HepG2 (cell line): ENCODE measurements around the gene AMZ1. TPM values are rescaled to one million over a fixed set of nuclear protein-coding genes. Genes with fewer than 3 reads are reported as not detected.

Source experiments
- HNRNPK ChIP-seq: fragments of 200-400 bp; formaldehyde crosslinking; IDR thresholded peaks from 2 replicates; pipeline ENCODE4 v1.6.1; 2018; ENCODE audit warnings: low read length, low read depth, moderate library complexity, mild to moderate bottlenecking; ENCODE audit not compliant: poor library complexity, severe bottlenecking
- PHF20 ChIP-seq: sonication (generic); formaldehyde crosslinking; IDR thresholded peaks from 2 replicates; pipeline ENCODE4 v1.5.0; 2020; ENCODE audit warnings: mild to moderate bottlenecking, missing genetic modification reagents
- SNRNP70 ChIP-seq: fragments of 200-400 bp; formaldehyde crosslinking; IDR thresholded peaks from 2 replicates; pipeline ENCODE4 v1.6.1; 2017; ENCODE audit warnings: mild to moderate bottlenecking, low read depth, low read length, moderate library complexity
- ZNF510 ChIP-seq: sonication (generic); formaldehyde crosslinking; IDR thresholded peaks from 2 replicates; pipeline ENCODE4 v1.4.0; 2020; ENCODE audit warnings: low read depth, mild to moderate bottlenecking, missing genetic modification reagents
- ZNF709 ChIP-seq: sonication (generic); formaldehyde crosslinking; IDR thresholded peaks from 2 replicates; pipeline ENCODE4 v1.5.0; 2020; ENCODE audit warnings: mild to moderate bottlenecking, missing genetic modification reagents
- polyA plus RNA-seq, 8 experiments: library from polyadenylated mRNA; depleted of rRNA in 3 of 8; stranded (reverse) in 7 of 8; unstranded in 1 of 8; fragments of >200 nt; fragmentation: Illumina TruSeq in 4 of 8; extraction: Trizol in 4 of 8; gene quantifications; 2 replicates each; pipeline versions ENCODE4 v1.2.1 to v1.2.3, GENCODE V29; 2011 to 2016; ENCODE audit warnings: low read depth in 4 of 8, missing spikeins in 1 of 8, mixed read lengths in 1 of 8; ENCODE audit not compliant: insufficient read depth in 1 of 8
- total RNA-seq, 5 experiments: library from RNA; depleted of rRNA; stranded (reverse); fragments of >200 nt; fragmentation: Illumina TruSeq; extraction: Trizol; gene quantifications; 2 replicates each; pipeline ENCODE4 v1.2.3, GENCODE V29; 2016; ENCODE audit warnings: low read depth in 1 of 5
- TF ChIP-seq, protein P1 (sequence below): sonication (generic); formaldehyde crosslinking; IDR thresholded peaks from 2 replicates; pipeline ENCODE4 v1.5.1; 2020; ENCODE audit warnings: mild to moderate bottlenecking, missing genetic modification reagents, borderline replicate concordance
- TF ChIP-seq, protein P2 (sequence below): IDR thresholded peaks from 2 replicates; pipeline ENCODE4 v1.4.0; 2020; ENCODE audit warnings: mild to moderate bottlenecking, missing genetic modification reagents

AMZ1 gene
- total and polyA plus RNA-seq, 2 of the 13 experiments (the other 11 are each of a cell fraction or from before 2014, with no cell fraction given), result 0.03 TPM; not detected in 1

DNA sequence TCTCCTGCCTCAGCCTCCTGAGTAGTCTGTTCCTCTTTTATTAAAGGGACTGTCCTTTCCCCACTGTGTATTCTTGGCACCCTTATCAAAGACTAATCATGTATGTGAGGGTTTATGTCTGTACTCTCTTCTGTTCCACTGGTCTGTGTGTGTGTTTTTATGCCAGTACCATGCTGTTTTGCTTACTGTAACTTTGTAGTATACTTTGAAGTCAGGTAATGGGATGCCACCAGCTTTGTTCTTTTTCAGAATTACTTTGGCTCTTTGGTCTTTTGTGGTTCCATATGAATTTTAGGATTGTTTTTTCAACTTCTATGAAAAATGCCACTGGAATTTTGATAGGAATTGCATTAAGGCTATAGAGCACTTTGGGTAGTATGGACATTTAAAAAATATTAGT, 14.1 kb upstream of the AMZ1 start (continued):
- TF ChIP-seq, protein P1, sequence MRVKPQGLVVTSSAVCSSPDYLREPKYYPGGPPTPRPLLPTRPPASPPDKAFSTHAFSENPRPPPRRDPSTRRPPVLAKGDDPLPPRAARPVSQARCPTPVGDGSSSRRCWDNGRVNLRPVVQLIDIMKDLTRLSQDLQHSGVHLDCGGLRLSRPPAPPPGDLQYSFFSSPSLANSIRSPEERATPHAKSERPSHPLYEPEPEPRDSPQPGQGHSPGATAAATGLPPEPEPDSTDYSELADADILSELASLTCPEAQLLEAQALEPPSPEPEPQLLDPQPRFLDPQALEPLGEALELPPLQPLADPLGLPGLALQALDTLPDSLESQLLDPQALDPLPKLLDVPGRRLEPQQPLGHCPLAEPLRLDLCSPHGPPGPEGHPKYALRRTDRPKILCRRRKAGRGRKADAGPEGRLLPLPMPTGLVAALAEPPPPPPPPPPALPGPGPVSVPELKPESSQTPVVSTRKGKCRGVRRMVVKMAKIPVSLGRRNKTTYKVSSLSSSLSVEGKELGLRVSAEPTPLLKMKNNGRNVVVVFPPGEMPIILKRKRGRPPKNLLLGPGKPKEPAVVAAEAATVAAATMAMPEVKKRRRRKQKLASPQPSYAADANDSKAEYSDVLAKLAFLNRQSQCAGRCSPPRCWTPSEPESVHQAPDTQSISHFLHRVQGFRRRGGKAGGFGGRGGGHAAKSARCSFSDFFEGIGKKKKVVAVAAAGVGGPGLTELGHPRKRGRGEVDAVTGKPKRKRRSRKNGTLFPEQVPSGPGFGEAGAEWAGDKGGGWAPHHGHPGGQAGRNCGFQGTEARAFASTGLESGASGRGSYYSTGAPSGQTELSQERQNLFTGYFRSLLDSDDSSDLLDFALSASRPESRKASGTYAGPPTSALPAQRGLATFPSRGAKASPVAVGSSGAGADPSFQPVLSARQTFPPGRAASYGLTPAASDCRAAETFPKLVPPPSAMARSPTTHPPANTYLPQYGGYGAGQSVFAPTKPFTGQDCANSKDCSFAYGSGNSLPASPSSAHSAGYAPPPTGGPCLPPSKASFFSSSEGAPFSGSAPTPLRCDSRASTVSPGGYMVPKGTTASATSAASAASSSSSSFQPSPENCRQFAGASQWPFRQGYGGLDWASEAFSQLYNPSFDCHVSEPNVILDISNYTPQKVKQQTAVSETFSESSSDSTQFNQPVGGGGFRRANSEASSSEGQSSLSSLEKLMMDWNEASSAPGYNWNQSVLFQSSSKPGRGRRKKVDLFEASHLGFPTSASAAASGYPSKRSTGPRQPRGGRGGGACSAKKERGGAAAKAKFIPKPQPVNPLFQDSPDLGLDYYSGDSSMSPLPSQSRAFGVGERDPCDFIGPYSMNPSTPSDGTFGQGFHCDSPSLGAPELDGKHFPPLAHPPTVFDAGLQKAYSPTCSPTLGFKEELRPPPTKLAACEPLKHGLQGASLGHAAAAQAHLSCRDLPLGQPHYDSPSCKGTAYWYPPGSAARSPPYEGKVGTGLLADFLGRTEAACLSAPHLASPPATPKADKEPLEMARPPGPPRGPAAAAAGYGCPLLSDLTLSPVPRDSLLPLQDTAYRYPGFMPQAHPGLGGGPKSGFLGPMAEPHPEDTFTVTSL (CRISPR knock-in tag), result no peak
- no peak for TF ChIP-seq PHF20
- TF ChIP-seq ZNF510 (CRISPR knock-in tag), result no peak
- TF ChIP-seq, protein P2, sequence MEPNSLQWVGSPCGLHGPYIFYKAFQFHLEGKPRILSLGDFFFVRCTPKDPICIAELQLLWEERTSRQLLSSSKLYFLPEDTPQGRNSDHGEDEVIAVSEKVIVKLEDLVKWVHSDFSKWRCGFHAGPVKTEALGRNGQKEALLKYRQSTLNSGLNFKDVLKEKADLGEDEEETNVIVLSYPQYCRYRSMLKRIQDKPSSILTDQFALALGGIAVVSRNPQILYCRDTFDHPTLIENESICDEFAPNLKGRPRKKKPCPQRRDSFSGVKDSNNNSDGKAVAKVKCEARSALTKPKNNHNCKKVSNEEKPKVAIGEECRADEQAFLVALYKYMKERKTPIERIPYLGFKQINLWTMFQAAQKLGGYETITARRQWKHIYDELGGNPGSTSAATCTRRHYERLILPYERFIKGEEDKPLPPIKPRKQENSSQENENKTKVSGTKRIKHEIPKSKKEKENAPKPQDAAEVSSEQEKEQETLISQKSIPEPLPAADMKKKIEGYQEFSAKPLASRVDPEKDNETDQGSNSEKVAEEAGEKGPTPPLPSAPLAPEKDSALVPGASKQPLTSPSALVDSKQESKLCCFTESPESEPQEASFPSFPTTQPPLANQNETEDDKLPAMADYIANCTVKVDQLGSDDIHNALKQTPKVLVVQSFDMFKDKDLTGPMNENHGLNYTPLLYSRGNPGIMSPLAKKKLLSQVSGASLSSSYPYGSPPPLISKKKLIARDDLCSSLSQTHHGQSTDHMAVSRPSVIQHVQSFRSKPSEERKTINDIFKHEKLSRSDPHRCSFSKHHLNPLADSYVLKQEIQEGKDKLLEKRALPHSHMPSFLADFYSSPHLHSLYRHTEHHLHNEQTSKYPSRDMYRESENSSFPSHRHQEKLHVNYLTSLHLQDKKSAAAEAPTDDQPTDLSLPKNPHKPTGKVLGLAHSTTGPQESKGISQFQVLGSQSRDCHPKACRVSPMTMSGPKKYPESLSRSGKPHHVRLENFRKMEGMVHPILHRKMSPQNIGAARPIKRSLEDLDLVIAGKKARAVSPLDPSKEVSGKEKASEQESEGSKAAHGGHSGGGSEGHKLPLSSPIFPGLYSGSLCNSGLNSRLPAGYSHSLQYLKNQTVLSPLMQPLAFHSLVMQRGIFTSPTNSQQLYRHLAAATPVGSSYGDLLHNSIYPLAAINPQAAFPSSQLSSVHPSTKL (CRISPR knock-in tag), result no peak
- TF ChIP-seq HNRNPK, result no peak
- TF ChIP-seq ZNF709 (CRISPR knock-in tag), result no peak
- no peak for TF ChIP-seq SNRNP70
